ENCODE data around the gene CD79B.

The CD79B gene

GRCh38 chr17:63940584-63940983, 8.5 kb upstream of the CD79B start:
- no peak for TF ChIP-seq CTCF (conservative IDR thresholded peaks at IDR 0.05; ENCODE audit: low read depth, low read length)

GRCh38 chr17:63939884-63940283, 7.8 kb upstream of the CD79B start:
- DNase-seq (ENCODE audit: low read depth) = no peak
- no peak overlapping the region for H3K4me3 ChIP-seq (ENCODE audit: low read depth, low read length)
- TF ChIP-seq CTCF (conservative IDR thresholded peaks at IDR 0.05; ENCODE audit: low read depth, low read length) = no peak

More at GRCh38 chr17:63940584-63940983, 8.5 kb upstream of the CD79B start:
- no peak for DNase-seq (ENCODE audit: low read depth)
- H3K4me3 ChIP-seq (ENCODE audit: low read depth, low read length) = no peak overlapping the region

- DNase-seq (ENCODE audit: low read depth) = no peak
- TF ChIP-seq CTCF (conservative IDR thresholded peaks at IDR 0.05; ENCODE audit: low read depth, low read length) = no peak
Measured at GRCh38 chr17:63939401-63939800, 7.3 kb upstream of the CD79B start.

GRCh38 chr17:63937920-63938319, 5.8 kb upstream of the CD79B start:
- H3K4me3 ChIP-seq (ENCODE audit: low read depth, low read length) = no peak overlapping the region

More at GRCh38 chr17:63939401-63939800, 7.3 kb upstream of the CD79B start:
- H3K4me3 ChIP-seq (ENCODE audit: low read depth, low read length) = no peak overlapping the region

GRCh38 chr17:63937319-63937718, 5.2 kb upstream of the CD79B start:
- no peak for DNase-seq (ENCODE audit: low read depth)
- no peak overlapping the region for H3K4me3 ChIP-seq (ENCODE audit: low read depth, low read length)
- TF ChIP-seq CTCF (conservative IDR thresholded peaks at IDR 0.05; ENCODE audit: low read depth, low read length) = no peak

More at GRCh38 chr17:63937920-63938319, 5.8 kb upstream of the CD79B start:
- no peak for TF ChIP-seq CTCF (conservative IDR thresholded peaks at IDR 0.05; ENCODE audit: low read depth, low read length)
- no peak for DNase-seq (ENCODE audit: low read depth)

- no peak for TF ChIP-seq CTCF (conservative IDR thresholded peaks at IDR 0.05; ENCODE audit: low read depth, low read length)
- no peak overlapping the region for H3K4me3 ChIP-seq (ENCODE audit: low read depth, low read length)
- no peak for DNase-seq (ENCODE audit: low read depth)
Measured at GRCh38 chr17:63934183-63935112, 2.3 kb upstream of the CD79B start.

GRCh38 chr17:63933598-63933997, 1.5 kb upstream of the CD79B start:
- no peak for DNase-seq (ENCODE audit: low read depth)
- TF ChIP-seq CTCF (conservative IDR thresholded peaks at IDR 0.05; ENCODE audit: low read depth, low read length) = no peak
- no peak overlapping the region for H3K4me3 ChIP-seq (ENCODE audit: low read depth, low read length)

Data from choroid plexus epithelial cell (primary cell).